ENCODE results near the gene DGKA.
"Not testable (repeated sequence)": the region's sequence is repeated elsewhere in the genome, so short reads cannot be mapped to it uniquely, and the experiment has no call there.

Gene DGKA

GRCh38 chr12:55922126-55922525 lies 8.8 kb upstream of the DGKA start:
- Histone ChIP-seq H3K27ac (no peak overlapping the region), H3K27me3 (ENCODE audit: insufficient read depth, low read depth, severe bottlenecking) (no peaks in the 10 kb centered on the region), H3K9me3 (ENCODE audit: severe bottlenecking) (no peaks in the 10 kb centered on the region), H3K36me3 (peaks cover 17% of the 10 kb centered on the region), H3K4me3 (ENCODE audit: low read depth, low read length) (no peak overlapping the region)
- TF ChIP-seq CTCF (IDR thresholded peaks at IDR 0.05; ENCODE audit: low read depth, low read length): no peak
- no peak for DNase-seq

GRCh38 chr12:55923648-55924047 lies 7.3 kb upstream of the DGKA start:
- not testable (repeated sequence) for DNase-seq; H3K27me3 ChIP-seq (ENCODE audit: insufficient read depth, low read depth, severe bottlenecking); H3K9me3 ChIP-seq (ENCODE audit: severe bottlenecking); H3K4me3 ChIP-seq (ENCODE audit: low read depth, low read length); H3K27ac ChIP-seq
- peaks cover 17% of the 10 kb centered on the region for H3K36me3 ChIP-seq

GRCh38 chr12:55925371-55925770 lies 5.6 kb upstream of the DGKA start:
- Histone ChIP-seq H3K4me3 (ENCODE audit: low read depth, low read length) (no peak overlapping the region), H3K27me3 (ENCODE audit: insufficient read depth, low read depth, severe bottlenecking) (no peaks in the 10 kb centered on the region), H3K36me3 (peaks cover 17% of the 10 kb centered on the region), H3K9me3 (ENCODE audit: severe bottlenecking) (no peaks in the 10 kb centered on the region), H3K27ac (no peak overlapping the region)
- DNase-seq: no peak
- no peak for TF ChIP-seq CTCF (IDR thresholded peaks at IDR 0.05; ENCODE audit: low read depth, low read length)

GRCh38 chr12:55925870-55926737 lies 4.9 kb upstream of the DGKA start:
- no peaks in the 10 kb centered on the region for H3K27me3 ChIP-seq (ENCODE audit: insufficient read depth, low read depth, severe bottlenecking)
- H3K9me3 ChIP-seq (ENCODE audit: severe bottlenecking): no peaks in the 10 kb centered on the region
- TF ChIP-seq CTCF (IDR thresholded peaks at IDR 0.05; ENCODE audit: low read depth, low read length): no peak
- peak overlapping the region; percentile 79 for H3K4me3 ChIP-seq (ENCODE audit: low read depth, low read length)
- H3K36me3 ChIP-seq: peaks cover 15% of the 10 kb centered on the region
- peak overlapping the region; percentile 88 for H3K27ac ChIP-seq
- no peak for DNase-seq

DNA sequence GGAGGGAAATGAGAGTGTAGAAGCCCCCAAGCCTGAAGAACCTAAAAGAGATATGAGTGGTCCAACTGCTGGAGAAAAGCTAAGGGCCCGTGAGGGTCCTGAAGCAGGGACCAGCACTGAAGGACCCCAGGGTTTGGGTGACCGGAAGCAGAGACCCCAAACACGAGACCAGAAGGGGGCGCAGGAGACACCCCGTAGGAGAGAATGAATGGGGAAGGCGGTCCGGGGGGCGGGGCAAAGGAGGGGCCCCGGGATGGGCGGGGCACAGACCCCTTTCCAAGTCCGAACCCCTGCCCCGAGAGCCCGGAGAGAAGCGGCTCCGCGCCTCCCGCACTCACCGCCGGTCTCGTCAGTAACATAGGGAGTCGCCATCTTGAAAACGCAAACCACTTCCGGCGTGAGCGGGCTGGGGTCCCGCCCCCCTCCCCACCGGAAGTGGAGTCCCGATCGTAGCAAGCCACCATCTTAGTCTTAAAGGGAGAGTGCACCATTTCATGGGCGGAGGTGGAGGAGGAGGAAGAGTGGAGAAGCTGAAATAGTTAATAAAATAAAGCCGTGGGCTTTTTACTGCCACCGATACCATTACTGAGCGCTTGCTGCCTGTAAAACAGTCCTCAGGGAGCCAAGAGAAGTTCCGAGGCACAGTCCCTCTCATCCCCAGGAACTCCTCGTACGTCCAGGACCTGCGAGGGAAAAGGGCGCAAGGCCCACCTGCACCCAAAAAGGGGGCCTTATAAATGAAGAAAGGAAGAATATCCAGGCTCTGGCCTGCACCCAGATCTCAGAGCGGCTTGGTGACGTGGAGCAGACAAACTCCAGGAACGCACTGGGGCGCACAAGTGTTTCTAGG lies 4.0 kb upstream of the DGKA start:
- Histone ChIP-seq H3K4me3 (ENCODE audit: low read depth, low read length) (peak overlapping the region; percentile 79), H3K36me3 (peaks cover 13% of the 10 kb centered on the region; the same call in 1 of the 2 replicates), H3K27ac (peak overlapping the region; percentile 88), H3K27me3 (ENCODE audit: insufficient read depth, low read depth, severe bottlenecking) (no peaks in the 10 kb centered on the region), H3K9me3 (ENCODE audit: severe bottlenecking) (no peaks in the 10 kb centered on the region)
- peak; percentile 91 for DNase-seq
- peak; percentile 72 for TF ChIP-seq CTCF (IDR thresholded peaks at IDR 0.05; ENCODE audit: low read depth, low read length)

Data from WERI-Rb-1 (cell line).